Hematopoietic multipotent progenitor cell treated with erythropoietin and hydrocortisone succinate and interleukin-3 and kit ligand, for 17 days (in vitro differentiated cells): ENCODE measurements around the gene TRAM2.

Experiments used
- DNase-seq: peaks from one replicate; pipeline ENCODE4 v3.0.0-alpha.2; 2015; ENCODE audit warnings: low spot score

TRAM2 gene

DNA sequence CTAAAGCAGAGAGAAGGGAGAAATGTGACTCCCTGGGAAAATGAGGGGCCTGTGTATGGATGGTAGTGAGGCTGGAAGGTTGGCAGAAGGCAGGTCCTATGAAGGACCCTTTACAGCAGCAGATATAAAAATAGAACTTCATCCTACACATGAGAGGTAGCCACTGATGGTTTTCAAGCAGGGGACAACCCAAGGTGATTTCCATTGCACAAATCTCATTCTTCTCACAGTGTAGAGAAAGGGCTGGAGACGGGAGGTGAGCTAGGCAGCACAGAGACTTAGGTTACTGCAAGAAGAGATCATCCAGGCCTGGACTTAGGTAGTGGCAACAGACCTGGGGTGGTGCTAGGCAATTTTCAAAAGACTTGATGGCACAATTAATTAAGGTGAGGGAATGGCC lies 30.7 kb downstream of the TRAM2 start:
- no peak for DNase-seq

DNA sequence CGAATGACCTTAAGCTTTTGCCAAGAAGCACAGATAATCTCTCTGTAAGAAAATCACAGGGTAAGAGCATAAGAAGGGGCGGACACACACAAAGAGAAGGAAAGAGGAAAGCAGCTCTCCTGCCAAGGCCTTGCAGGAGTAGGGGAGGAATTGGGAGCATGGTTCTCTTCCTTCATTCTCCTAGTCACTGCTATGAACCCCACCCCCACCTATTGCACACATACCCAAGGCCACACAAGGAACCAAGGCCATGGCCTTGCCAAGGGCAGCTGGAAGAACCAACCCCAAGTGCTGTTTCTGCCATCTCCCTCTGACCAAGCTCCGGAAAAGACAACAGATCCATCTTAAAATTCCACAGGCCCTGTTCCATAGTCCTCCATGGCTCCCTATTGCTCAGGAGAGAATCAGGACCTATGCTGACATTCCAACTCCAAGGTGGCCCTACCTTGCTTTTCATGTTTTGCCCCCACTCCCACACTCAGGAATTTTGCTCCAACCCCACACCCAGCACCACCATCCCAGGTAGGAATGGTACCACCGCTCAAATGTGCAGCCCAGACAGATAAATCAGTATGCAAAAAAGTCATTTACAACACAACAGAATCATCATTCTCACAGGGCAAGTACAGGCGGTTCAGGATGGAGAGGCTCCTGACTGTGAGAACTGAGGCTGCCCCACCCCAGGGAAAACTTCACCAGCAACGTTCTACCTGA lies 31.3 kb downstream of the TRAM2 start:
- DNase-seq = no peak

DNA sequence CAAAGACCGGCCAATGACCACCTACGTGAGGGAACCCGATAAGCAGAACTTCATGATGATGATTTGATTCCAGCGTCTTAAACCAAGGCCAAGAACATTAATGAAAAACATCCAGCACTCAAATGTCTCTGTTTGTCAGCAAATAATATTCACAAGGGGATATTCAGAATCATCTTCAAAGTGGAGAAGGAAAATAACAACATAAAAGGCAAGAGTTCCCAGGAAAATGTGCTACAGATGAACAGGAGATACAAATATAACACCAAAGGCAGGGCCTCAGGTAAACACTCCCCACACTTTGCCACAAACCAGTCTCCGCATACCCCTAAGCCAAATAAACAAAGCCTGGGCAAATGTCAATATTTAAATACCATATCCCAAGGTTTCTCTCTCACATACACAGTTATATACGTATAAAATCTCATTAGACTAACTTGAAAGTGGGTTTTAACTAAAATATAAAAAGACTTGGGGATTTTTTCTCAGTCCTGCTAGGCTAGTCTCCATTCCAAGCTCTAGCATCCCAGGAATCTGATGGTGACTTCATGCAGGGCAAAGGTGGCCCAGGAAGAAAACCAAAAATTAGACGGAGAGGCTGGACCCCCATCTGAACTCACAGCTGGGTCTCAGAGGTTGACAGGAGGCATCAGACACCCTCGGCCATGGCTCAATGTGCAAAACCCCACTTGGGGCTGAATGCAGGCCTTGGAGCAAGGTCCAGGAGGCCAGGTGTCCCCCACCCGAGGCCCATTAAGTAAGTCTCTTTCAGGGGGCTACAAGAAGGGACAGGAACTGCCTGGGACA lies 32.1 kb downstream of the TRAM2 start:
- no peak for DNase-seq

DNA sequence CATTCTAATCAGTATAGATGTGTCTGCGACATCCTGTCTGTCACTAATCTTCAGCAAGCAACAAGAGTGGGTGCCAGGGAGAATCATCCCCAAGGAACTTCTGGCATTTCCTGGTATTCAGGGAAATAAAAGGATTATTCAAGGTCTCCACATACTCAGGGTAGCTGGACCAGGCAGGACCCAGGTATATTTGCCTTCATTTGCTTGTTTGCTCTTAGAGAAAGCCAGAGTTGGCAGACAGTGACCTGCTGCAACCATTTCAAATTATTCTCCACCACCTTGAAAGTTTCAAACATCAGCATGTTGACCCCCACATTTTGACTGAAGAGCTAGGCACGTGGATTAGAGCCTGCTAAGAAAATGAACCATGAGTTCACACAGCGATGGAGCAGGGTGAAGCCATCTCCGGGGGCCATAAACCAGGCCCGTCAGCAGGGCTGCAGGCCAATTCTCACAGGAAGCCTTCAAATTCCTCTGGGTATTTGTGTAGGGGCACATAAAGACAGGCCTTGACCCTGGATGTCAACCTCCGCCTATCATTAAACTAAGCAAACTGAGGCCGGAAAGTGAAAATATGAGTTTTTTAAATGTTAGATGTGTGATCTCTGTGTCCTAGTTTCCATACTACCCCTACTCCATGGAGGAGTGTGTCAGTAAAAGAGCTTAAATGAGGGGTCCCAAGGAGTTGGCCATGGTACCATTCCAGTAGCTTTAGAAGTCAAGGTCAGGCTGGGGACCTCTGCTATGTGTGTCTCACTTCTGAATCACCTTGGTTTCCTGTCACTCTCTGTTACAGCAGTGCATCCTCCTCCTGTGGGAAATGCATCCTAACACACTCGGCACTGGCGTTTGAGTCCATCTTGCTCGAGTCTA lies 32.9 kb downstream of the TRAM2 start:
- DNase-seq = no peak

DNA sequence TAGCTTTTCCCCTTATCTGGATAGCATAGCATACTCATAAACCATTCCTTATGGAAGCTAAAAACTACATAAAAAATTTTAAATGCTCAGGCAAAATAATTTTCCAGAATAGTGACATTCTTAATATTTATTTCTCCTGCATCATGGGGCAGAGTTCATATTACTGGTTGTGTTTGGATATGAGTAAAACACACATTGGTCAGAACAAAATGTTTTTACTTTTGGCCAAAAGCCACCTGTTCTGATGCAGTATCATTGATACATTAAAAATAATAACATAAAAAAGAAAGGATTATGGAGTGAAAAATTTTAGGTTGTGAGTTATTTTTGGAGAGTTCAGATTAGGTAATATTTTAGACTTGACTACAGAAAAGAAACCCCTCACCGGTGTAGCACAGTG lies 33.6 kb downstream of the TRAM2 start:
- DNase-seq = no peak

DNA sequence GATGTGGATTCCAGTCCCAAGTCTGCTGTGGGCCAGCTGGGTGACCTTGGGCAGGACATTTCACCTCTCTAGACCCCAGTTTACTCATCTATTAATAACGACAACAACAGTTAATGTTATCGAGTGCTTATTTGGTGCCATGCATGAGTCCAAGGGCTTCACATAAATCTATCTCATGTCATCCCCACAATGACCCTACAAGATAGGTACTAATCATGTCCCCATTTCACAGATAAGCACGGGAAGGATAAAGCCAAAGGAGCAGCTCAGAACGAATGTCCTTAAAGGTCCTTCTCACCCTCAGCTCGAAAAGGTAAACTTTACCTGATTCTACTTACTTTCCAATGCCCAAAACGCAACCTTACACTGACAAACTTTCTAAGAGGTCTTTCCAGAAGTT lies 35.7 kb downstream of the TRAM2 start:
- no peak for DNase-seq

DNA sequence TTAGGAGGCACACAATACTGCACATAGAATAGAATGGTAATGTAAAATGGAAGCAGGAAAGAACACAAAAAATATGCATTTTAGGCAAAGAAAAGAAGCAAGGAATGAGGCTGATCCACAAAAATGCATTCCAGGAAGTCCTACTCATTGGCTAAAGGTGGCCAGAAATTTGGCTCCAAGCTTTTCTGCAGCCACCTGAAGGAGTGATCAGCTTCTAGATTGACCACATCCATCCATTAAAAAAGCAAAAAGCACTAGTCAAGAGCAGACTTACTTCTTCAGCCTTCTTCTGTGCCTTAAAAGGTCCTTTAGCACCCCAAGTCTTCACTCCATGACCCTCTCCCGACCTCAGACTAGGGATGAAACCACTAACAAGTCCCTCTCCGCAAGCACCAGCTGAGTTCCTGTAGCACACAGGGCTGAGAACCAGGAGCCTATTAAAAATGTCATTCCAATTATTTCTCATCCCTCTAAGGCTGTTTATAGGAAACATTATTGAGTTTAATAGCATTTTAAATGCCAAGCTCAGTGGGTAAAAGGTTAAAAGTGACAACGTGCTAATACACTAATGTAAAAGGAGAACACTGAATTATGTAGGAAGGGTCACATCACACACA lies 36.5 kb downstream of the TRAM2 start:
- no peak for DNase-seq

DNA sequence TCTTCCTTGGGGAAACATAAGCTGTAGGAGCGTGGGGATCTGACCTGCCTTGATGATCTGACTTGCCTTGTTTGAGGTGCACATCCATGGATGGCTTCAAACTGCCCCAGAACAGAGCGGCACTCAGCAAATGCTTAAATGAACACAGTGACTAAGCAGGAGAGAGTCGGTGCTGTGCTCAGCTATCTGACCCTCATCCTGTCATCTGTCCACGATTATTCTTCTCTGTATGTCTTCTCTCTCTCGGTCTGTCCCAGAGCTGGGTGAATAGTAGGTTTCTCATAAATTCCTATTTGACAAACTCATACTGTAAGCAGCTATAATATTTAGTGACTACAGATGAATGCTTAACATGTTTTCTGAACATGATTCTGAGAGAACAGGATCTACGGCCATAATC lies 37.3 kb downstream of the TRAM2 start:
- DNase-seq = no peak

DNA sequence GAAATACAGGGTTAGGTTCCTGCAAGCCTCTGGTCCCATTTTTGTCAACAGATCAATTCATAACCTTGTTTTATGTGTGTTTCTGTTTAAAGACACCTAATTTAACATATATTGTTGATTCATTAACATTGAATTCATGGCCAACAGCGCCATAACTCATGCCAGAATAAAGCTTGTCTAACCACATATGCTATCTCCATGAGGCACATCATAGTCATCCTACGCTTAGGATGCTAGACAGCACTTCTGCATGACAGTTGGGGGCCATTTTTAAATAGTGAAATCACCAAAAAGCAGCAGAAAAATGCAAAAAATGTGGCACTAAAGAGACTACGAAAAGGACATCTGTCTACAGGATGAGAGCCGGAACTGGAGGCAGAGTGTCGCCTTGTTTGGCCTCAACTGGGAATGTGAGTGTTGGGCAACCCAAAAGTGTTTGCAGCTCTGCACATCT lies 37.9 kb downstream of the TRAM2 start:
- DNase-seq = no peak

DNA sequence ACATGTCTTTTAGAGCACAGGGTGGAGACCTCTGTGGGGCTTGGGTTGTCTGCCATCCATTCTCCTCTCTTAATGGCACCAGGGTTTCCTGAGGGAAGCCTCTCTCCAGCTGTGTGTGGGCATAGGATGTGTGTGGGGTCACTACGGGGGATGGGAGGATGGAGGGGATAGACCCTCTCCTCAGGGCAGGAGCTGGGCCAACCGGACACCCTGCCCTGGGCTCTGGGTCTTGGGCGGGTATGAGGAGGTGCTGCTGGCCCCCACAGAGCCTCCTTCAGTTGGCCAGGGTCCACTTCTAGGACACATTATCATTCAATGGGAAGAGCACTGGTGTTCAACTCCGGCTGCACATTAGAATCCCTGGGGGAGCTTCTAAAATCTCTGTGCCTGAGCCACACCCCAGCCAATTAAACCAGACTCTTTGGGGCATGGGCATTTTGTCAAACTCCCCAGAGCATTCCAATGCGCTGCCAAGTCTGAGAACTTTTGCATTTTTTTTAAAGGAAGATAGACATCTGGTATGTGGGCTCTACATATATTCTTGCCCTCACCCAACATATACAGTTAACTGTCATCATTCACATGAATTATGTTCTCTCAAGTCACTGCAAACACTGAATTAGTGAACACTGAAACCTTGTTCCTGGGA lies 38.5 kb downstream of the TRAM2 start:
- DNase-seq = no peak

DNA sequence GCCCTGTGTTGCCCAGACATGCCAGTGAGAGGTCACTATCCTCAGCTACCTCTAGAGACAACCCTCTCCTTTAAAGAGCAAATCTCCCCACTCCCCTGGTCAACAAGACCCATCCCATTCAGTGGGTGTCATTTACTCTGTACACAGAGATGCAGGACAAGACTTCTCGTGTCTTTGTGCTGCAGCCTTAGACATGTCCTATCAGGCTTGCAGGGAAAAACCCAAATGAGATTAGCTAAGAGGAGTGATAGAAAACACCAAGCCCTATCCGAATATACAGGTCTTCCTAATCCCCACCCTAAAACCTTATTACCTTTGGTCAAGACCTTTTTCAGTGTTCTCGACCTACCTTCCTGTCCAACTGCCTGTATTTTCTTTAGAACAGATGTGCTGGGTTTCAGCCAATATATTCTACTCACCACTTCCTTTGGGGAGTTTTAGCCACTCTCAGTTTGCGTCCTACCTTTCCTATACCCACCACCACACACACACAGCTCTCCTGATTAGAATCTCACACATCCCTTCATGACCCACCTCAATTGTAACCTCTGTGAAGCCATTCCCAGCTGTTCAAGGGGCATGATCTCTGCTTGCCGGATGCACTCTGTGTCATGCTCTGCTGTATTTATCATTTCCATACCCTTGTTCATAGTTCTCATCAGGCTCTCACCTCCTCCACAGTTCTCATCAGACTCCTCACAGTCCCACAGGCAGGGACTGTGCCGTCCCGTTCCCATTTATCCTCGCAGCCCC lies 39.7 kb downstream of the TRAM2 start:
- DNase-seq = no peak

DNA sequence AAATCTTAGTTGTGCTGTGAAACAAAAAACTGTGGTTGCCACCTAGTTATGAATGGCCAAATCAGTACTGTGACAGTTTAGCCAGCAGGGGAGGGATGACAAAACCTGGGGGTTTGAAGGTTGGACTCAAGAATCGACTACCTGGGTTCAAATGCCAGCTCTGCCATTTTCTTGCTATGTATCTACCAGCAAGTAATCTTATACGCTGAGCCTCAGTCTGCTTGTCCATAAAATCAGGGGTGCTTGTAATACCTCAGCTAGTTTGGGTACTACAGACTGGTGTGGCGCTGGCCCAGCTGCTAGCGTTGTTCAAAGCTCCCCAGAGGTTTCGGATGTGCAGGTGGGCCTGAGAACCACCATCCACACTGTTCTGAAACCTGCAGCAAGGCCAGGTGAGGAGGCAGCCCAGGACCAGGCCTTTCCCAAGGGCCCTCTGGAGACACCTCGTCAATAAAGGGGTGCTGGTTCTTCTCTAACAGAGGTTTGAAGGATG lies 40.4 kb downstream of the TRAM2 start:
- no peak for DNase-seq

DNA sequence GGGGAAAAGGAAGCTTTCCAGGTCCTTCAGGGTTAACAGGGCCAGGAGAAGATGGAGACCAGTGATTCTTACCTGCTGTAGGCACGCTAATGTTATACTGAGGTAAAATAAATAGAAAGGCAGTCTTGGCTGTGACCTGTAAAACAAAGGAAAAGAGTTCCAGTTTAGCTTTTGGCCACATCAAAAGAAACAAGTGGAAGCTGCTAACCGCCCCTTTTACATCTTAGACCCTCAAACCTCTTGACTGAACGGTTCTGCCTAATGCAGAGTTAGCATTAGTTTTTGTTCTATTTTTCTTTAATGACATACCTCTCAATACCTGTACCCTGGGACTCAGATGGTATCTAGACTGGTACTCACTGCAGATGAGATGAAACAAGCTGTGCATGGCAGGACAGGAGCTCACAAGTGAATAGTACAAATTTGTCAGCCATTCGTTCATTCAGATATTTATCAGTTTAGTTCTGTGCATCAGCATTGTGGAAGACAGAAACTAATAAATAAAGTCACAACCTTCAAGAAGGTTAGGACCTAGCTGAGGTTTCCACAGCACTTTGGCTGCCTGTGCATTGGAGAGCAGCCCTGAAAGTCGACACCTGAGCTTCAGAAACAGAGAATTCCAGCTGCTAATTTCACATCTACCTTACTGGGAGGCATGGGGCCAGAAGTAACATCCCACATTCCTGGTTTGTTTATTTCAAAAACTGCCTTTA lies 41.0 kb downstream of the TRAM2 start:
- no peak for DNase-seq

DNA sequence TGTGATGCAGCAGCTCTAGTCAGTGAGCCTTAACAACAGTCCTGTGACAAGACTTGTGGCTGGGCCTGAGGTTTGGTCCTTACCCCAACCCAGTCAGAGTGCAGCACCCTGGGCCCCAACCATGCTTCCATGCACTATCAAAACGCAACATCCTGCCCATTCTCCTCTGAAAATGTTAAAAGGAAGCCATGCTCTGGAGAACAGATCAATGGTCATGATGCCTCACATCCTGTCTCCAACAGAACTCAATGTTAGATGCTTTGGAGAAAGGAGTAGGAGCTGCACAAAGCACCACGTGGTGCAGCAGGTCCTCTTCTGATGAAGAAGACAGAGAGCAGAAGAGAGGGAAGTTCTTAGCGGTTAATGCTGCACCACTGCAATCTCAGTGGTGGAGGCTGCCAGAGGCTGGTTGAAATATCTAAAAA lies 41.9 kb downstream of the TRAM2 start:
- DNase-seq = no peak

DNA sequence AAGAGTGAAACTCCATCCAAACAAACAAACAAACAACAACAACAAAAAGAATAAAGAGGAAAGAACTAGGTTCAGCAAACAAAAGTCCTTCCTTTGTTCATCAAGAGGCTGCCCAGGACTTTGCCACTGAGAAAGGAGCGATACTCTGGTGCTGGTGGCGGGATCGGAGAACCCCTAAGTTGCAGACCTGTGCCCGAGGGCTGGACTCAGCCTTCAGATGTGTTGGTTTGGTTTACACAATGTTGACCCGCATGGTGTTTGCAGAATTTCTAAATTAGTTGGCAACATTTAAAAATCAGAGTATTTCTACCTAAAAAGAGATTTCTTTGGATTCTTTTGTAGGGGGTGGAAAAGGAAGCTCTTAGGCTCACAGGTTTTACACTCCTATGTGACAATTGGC lies 42.5 kb downstream of the TRAM2 start:
- no peak for DNase-seq

DNA sequence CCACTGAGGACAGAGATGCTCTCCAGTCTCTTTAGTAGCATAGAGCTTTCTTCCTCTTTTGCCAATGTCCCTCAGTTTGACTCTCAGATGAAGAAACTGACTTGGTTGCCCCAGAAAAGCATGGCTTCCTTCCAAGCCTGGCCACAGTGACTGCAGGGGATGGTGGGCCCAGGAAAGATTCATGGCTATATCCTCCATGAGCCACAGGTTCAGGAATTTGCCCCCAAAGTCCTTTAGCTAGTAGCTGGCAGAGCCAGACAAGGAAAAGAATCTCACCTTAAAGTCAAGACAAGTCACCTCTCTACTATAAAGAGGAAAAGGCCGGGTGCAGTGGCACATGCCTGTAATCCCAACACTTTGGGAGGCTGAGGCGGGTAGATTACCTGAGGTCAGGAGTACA lies 43.4 kb downstream of the TRAM2 start:
- DNase-seq = no peak

DNA sequence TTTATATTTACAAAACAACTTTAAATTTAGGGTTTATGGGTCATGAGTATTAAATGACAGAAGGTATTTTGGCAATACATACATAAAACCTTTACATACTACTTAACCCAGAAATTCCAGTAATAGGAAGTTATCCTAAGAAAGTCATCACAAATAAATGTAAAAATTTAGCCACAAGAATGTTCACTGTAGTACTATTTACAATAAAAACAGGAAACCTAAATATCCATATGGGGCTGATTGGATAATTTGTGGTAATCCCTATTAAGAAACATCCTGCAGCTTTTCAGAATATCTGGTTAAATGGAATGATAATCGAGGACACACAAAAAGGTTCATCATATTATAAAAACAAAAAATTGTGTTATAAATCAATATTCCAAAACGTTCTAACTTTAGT lies 44.4 kb downstream of the TRAM2 start:
- DNase-seq = no peak

DNA sequence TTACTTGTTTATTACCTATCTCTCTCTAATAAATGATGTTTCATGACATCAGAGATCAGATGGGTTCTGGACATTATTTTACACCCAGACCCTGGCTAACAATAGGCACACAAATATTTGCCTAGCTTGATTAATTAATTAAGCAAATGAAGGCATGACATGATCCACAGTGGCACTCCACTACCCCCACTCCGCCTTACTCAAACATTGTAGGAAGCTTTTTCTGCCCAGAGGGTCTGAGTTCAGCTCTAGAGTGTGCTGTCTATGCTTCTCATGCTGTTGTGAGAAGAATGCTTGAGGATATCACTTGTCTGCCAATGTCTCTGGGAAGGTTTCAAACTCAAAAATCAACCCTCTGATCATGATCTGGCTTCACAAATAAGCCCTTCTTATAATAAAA lies 45.0 kb downstream of the TRAM2 start:
- no peak for DNase-seq

DNA sequence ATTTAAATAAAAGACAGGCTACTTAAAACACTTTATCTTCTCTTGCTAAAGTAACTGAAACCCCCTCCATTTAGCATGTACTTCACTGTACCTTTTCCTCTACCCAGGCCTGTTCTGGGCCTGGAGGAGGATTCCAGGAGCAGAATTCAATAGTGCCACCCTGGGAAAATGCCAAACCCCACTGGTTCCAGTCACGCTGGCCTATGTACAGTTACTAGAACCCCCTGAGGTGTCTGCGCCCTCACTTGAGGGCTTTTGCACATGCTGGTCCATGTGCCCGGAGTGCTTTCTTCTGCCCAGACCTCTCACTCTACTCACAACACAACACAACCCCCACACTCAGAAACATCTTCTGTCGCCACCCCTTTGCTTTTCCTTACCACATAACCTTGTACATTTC lies 45.5 kb downstream of the TRAM2 start:
- no peak for DNase-seq

DNA sequence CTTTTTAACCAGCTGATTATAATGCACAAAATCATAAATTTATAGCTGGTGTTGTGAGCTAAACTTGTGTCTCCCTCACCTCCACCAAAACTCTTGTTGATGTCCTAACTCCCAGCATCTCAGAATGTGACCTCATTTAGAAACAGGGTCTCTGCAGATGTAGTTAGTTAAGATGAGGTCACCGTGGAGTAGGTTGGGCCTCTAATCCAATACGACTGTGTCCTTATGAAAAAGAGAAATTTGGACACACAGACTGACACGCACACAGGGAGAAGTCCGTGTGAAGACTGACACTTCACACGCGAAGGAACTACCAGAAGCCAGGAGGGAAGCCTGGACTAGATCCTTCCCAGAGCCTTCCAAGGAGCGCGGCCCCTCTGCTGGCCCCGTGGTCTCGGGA lies 46.5 kb downstream of the TRAM2 start:
- no peak for DNase-seq
